Activated naive CD4-positive, alpha-beta T cell treated with anti-CD3 and anti-CD28 coated beads for 36 hours (primary cell): ENCODE data around the gene ATF2. TPM values are rescaled to one million over a fixed set of nuclear protein-coding genes. Genes with fewer than 3 reads are reported as not detected.
A peak's percentile ranks its signal among the peaks of the same experiment; 100 is the strongest.

Experiments
- CTCF ChIA-PET: fragments of 350-600 bp; sonication (Branson Sonifier 250); formaldehyde crosslinking; loops from one replicate; lab custom pipeline; 2021; ENCODE audit warnings: antibody characterized with exemption; lab: Charles Lee
- DNase-seq: peaks from one replicate; pipeline ENCODE4 v3.0.0-alpha.2; 2020
- H3K27ac Mint-ChIP-seq: one replicate; pipeline ENCODE4 v1.8.0; 2021; ENCODE audit warnings: mild to moderate bottlenecking, mixed read lengths
- H3K27me3 Mint-ChIP-seq: one replicate; pipeline ENCODE4 v1.8.0; 2021; ENCODE audit warnings: low read depth, mixed read lengths
- H3K36me3 Mint-ChIP-seq: one replicate; pipeline ENCODE4 v1.8.0; 2021; ENCODE audit warnings: low read depth, mixed read lengths
- H3K4me1 Mint-ChIP-seq: one replicate; pipeline ENCODE4 v1.8.0; 2021; ENCODE audit warnings: low read depth, mixed read lengths
- H3K4me3 Mint-ChIP-seq: one replicate; pipeline ENCODE4 v1.8.0; 2021; ENCODE audit warnings: mild to moderate bottlenecking, moderate library complexity, mixed read lengths
- H3K9me3 Mint-ChIP-seq: one replicate; pipeline ENCODE4 v1.8.0; 2021; ENCODE audit warnings: mixed read lengths
- intact Hi-C: fragments of 100-400 bp; cut with micrococcal nuclease; formaldehyde crosslinking; loops from one replicate; pipeline ENCODE4 v1.15.1; 2023
- total RNA-seq, 2 experiments: library from RNA; stranded (reverse); gene quantifications; one replicate each; pipeline ENCODE4 v1.2.3, GENCODE V29; 2021

ATF2 gene
- total RNA-seq, 2 experiments from 2014 or later = 48.0 to 53.3 TPM

GRCh38 chr2:175181104-175181876 is 13.3 kb upstream of the ATF2 start, which contains the start of gene ATP5MC3:
Gene ATP5MC3, minus strand, starts transcription at chr2:175181710. Its CDS starts 317 bp downstream, at chr2:175181393.
- intact Hi-C loops = loop anchor here (1.0 to 5.0 kb wide), 8 partner anchors 13 to 1219 kb away; partner anchors contain the start of genes ATF2, LNPK and OLA1
- Mint-ChIP-seq H3K9me3 (no peaks in the 10 kb centered on the region), H3K4me1 (peaks cover 29% of the 10 kb centered on the region), H3K4me3 (peak within 1 kb of the TSS; percentile 94), H3K36me3 (peaks cover 30% of the 10 kb centered on the region), H3K27me3 (no peaks in the 10 kb centered on the region), H3K27ac (peak within 1 kb of the TSS; percentile 85)
- CTCF ChIA-PET = interaction anchor here (1.2 to 1.4 kb wide), 3 partner anchors 10 to 457 kb away, joined by 3 to 4 read pairs (median 4); no protein-coding TSS in a partner anchor
- peak; percentile 95 for DNase-seq

DNA sequence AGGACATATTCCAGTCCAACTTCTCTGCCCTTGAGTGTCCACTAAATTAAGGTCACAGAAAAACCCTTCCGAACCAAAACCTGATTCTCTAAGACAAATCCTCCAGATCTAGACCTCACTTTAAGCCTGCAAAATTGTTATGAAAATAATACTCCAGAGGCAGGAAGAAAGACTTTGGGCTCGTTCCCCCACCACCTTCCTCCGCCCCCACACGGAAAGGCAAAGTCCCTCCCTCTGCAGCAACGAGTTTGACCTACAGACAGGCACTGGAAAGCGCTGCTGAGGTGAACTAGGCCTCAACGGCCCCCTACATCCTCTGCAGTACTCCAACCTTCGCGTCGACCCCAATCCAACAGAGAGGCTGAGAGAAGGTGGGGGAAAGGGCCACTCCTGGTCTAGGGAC is 12.7 kb upstream of the ATF2 start:
- Mint-ChIP-seq H3K36me3 (peaks cover 32% of the 10 kb centered on the region), H3K4me1 (peaks cover 29% of the 10 kb centered on the region), H3K4me3 (peak overlapping the region; percentile 94), H3K9me3 (no peaks in the 10 kb centered on the region), H3K27me3 (no peaks in the 10 kb centered on the region), H3K27ac (peak overlapping the region; percentile 85)
- CTCF ChIA-PET = interaction anchor here (1.2 kb wide), 2 partner anchors 9 to 457 kb away, joined by 3 to 4 read pairs; no protein-coding TSS in a partner anchor
- intact Hi-C loops = loop anchor here (1.0 to 5.0 kb wide), 8 partner anchors 12 to 1218 kb away; partner anchors contain the start of genes ATF2, LNPK and OLA1
- peak; percentile 73 for DNase-seq

GRCh38 chr2:175176624-175177023 is 8.6 kb upstream of the ATF2 start:
- intact Hi-C loops = no loop called here
- CTCF ChIA-PET = no interaction called here
- no peak overlapping the region for H3K4me3 Mint-ChIP-seq
- H3K27me3 Mint-ChIP-seq = no peaks in the 10 kb centered on the region
- H3K9me3 Mint-ChIP-seq = no peaks in the 10 kb centered on the region
- peaks cover 37% of the 10 kb centered on the region for H3K36me3 Mint-ChIP-seq
- DNase-seq = no peak
- H3K4me1 Mint-ChIP-seq = peaks cover 22% of the 10 kb centered on the region
- H3K27ac Mint-ChIP-seq = peak overlapping the region; percentile 20

DNA sequence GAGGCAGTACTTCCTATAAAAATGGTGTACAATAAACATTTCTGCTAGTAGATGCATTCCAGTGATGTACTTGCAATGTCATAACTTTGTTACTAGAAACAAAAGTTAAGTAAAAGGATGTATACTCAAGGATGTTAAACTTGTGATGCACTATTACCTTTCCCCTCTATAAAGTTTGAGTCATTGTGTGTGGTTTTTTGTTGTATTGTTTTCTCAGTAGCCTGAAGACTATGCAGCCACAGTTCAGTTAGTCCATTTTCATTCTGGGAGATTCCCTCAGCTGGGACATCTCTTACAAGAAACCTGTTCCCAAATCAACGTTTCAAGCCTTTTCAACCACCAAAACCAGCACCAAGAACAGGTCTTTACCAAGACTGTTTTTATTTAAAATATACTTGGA is 7.9 kb upstream of the ATF2 start:
- Mint-ChIP-seq H3K27me3 (no peaks in the 10 kb centered on the region), H3K9me3 (no peaks in the 10 kb centered on the region), H3K4me3 (no peak overlapping the region), H3K4me1 (peaks cover 24% of the 10 kb centered on the region), H3K27ac (no peak overlapping the region), H3K36me3 (peaks cover 35% of the 10 kb centered on the region)
- no peak for DNase-seq
- CTCF ChIA-PET = no interaction called here
- intact Hi-C loops = no loop called here

DNA sequence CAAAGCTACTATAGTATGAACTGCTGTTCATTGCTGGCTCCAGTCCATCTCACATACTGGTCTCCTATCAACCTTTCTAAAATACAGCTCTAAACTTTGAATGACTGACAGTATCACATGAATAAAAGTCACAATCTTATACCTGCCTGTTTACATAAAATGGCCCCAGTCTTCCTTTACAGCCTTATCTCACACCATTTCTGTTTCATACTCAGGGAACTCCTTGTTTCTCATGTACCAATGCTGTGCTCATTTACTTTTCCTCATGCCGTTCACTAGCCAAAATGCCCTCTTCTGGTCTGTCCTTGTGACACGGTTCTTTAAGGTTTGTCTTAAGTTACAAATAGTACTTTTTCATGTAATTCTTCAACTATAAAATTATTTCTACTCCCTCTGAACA is 7.3 kb upstream of the ATF2 start:
- Mint-ChIP-seq H3K36me3 (peaks cover 31% of the 10 kb centered on the region), H3K27me3 (no peaks in the 10 kb centered on the region)

GRCh38 chr2:175170659-175171304 is 2.8 kb upstream of the ATF2 start:
- Mint-ChIP-seq H3K27ac (peak overlapping the region; percentile 6), H3K9me3 (no peaks in the 10 kb centered on the region), H3K4me1 (peaks cover 27% of the 10 kb centered on the region), H3K4me3 (no peak overlapping the region), H3K36me3 (peaks cover 7% of the 10 kb centered on the region), H3K27me3 (no peaks in the 10 kb centered on the region)
- peak; percentile 23 for DNase-seq
- intact Hi-C loops = no loop called here
- CTCF ChIA-PET = interaction anchor here (1.4 kb wide), 1 partner anchor 10 kb away, joined by 4 read pairs; no protein-coding TSS in a partner anchor

More for the DNA sequence above, 7.3 kb upstream of the ATF2 start:
- no peak overlapping the region for H3K4me3 Mint-ChIP-seq
- H3K27ac Mint-ChIP-seq = no peak overlapping the region
- no peak for DNase-seq
- peaks cover 26% of the 10 kb centered on the region for H3K4me1 Mint-ChIP-seq
- CTCF ChIA-PET = no interaction called here
- H3K9me3 Mint-ChIP-seq = no peaks in the 10 kb centered on the region
- intact Hi-C loops = no loop called here

DNA sequence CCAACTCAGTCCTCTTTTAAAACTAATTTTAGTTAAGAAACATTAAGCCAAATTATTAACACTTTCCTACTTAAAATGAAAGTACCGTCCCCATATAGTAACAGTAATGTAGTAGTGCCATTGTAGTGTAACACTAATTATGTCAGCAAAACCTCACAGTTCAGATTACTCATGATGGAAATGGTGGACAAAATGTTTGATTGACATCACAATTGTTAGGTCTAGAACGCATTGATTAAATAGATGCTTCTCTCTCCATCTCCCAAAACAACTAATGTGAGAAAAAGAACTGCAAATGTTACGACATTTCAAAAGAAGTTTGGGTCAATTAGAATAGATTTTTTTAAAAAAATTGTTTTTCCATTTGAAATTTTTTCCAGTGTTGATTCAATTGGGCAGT is 1.2 kb upstream of the ATF2 start:
- Mint-ChIP-seq H3K4me1 (peaks cover 41% of the 10 kb centered on the region), H3K4me3 (peak overlapping the region; percentile 99), H3K27me3 (no peaks in the 10 kb centered on the region), H3K9me3 (no peaks in the 10 kb centered on the region), H3K36me3 (peaks cover 2% of the 10 kb centered on the region), H3K27ac (peak overlapping the region; percentile 97)
- CTCF ChIA-PET = interaction anchor here (0.8 kb wide), 1 partner anchor 9 kb away, joined by 3 read pairs; no protein-coding TSS in a partner anchor
- DNase-seq = no peak
- intact Hi-C loops = loop anchor here (2.0 to 5.0 kb wide), 4 partner anchors 332 to 920 kb away; partner anchors contain the start of genes LNPK, OLA1 and WIPF1

GRCh38 chr2:175168564-175168945 is 552 bp upstream of the ATF2 start:
- H3K27ac Mint-ChIP-seq = peak overlapping the region; percentile 97
- peaks cover 2% of the 10 kb centered on the region for H3K36me3 Mint-ChIP-seq
- CTCF ChIA-PET = interaction anchor here (0.7 kb wide), 1 partner anchor 11 kb away, joined by 3 read pairs; no protein-coding TSS in a partner anchor
- no peaks in the 10 kb centered on the region for H3K27me3 Mint-ChIP-seq
- peaks cover 43% of the 10 kb centered on the region for H3K4me1 Mint-ChIP-seq
- H3K9me3 Mint-ChIP-seq = no peaks in the 10 kb centered on the region
- no peak for DNase-seq
- intact Hi-C loops = loop anchor here (1.0 to 5.0 kb wide), 12 partner anchors 13 to 1203 kb away; partner anchors contain the start of genes ATP5MC3, GPR155, LNPK and OLA1
- H3K4me3 Mint-ChIP-seq = peak overlapping the region; percentile 99

- Mint-ChIP-seq H3K36me3 (no peaks in the 10 kb centered on the region), H3K27ac (peak overlapping the region; percentile 97), H3K27me3 (no peaks in the 10 kb centered on the region), H3K9me3 (no peaks in the 10 kb centered on the region), H3K4me1 (peaks cover 44% of the 10 kb centered on the region), H3K4me3 (peak overlapping the region; percentile 99)
- CTCF ChIA-PET = interaction anchor here (0.6 to 2.1 kb wide), 4 partner anchors 29 to 995 kb away, joined by 3 to 6 read pairs (median 4); no protein-coding TSS in a partner anchor
- peak; percentile 36 for DNase-seq
- intact Hi-C loops = loop anchor here (5.0 kb wide), 1 partner anchor 330 kb away; no protein-coding TSS in a partner anchor
Observed at GRCh38 chr2:175167076-175167791, 769 bp downstream of the ATF2 start.

- Mint-ChIP-seq H3K36me3 (no peaks in the 10 kb centered on the region), H3K9me3 (no peaks in the 10 kb centered on the region), H3K4me3 (peak overlapping the region; percentile 99), H3K27me3 (no peaks in the 10 kb centered on the region), H3K4me1 (peaks cover 50% of the 10 kb centered on the region), H3K27ac (no peak overlapping the region)
- DNase-seq = no peak
- CTCF ChIA-PET = interaction anchor here (0.7 to 2.1 kb wide), 3 partner anchors 28 to 451 kb away, joined by 3 to 6 read pairs (median 3); no protein-coding TSS in a partner anchor
- intact Hi-C loops = loop anchor here (5.0 kb wide), 1 partner anchor 329 kb away; no protein-coding TSS in a partner anchor
Observed at GRCh38 chr2:175166216-175166824, 1.7 kb downstream of the ATF2 start.

GRCh38 chr2:175164235-175164634 is 3.8 kb downstream of the ATF2 start:
- H3K4me1 Mint-ChIP-seq = peaks cover 41% of the 10 kb centered on the region
- H3K27me3 Mint-ChIP-seq = no peaks in the 10 kb centered on the region
- no peak for DNase-seq
- peaks cover 3% of the 10 kb centered on the region for H3K36me3 Mint-ChIP-seq
- intact Hi-C loops = no loop called here
- H3K27ac Mint-ChIP-seq = no peak overlapping the region
- H3K4me3 Mint-ChIP-seq = no peak overlapping the region
- H3K9me3 Mint-ChIP-seq = no peaks in the 10 kb centered on the region
- CTCF ChIA-PET = no interaction called here
